CD4-positive, CD25-positive, alpha-beta regulatory T cell (primary cell): ENCODE measurements around the gene C19orf47. TPM values are rescaled to one million over a fixed set of nuclear protein-coding genes. Genes with fewer than 3 reads are reported as not detected.

Source experiments
- ATAC-seq, 2 donors: fragments of 150-1000 bp; cut with Tn5 transposase; one replicate each; pipeline ENCODE4 v1.10.0; 2021; ENCODE audit warnings: low read depth in 2 of 2, moderate number of reproducible peaks in 2 of 2, moderate library complexity in 1 of 2
- DNase-seq, 3 donors: peaks; one replicate each; pipeline versions ENCODE4 v3.0.0 to v3.0.0-alpha.2; 2012 to 2022; ENCODE audit warnings: mixed read lengths in 1 of 3
- H3K27ac ChIP-seq: one replicate; pipeline ENCODE4 v1.7.0; 2013; ENCODE audit warnings: mild to moderate bottlenecking, low read length; ENCODE audit not compliant: insufficient read depth, poor library complexity, severe bottlenecking
- H3K27me3 ChIP-seq: one replicate; pipeline ENCODE4 v1.7.0; 2013; ENCODE audit warnings: low read length; ENCODE audit not compliant: control insufficient read depth, insufficient read depth
- H3K36me3 ChIP-seq: one replicate; pipeline ENCODE4 v1.7.0; 2013; ENCODE audit warnings: mild to moderate bottlenecking, low read length, moderate library complexity; ENCODE audit not compliant: control insufficient read depth, insufficient read depth
- H3K4me1 ChIP-seq: 2 replicates; pipeline ENCODE4 v1.7.0; 2013; ENCODE audit warnings: mild to moderate bottlenecking, low read length; ENCODE audit not compliant: insufficient read depth, control insufficient read depth, poor library complexity, severe bottlenecking
- H3K4me3 ChIP-seq: one replicate; pipeline ENCODE4 v1.7.0; 2013; ENCODE audit warnings: low read depth, mild to moderate bottlenecking, low read length, moderate library complexity
- H3K9me3 ChIP-seq, 2 experiments: 1 replicate in 1 of 2; 2 replicates in 1 of 2; pipeline ENCODE4 v1.7.0; 2013; ENCODE audit warnings: low read length in 2 of 2, mild to moderate bottlenecking in 1 of 2, moderate library complexity in 1 of 2; ENCODE audit not compliant: control insufficient read depth in 2 of 2
- H3K27ac Mint-ChIP-seq, 3 donors: one replicate each; pipeline ENCODE4 v1.8.0; 2020 to 2022; ENCODE audit warnings: mild to moderate bottlenecking in 3 of 3, mixed read lengths in 3 of 3, moderate library complexity in 2 of 3
- H3K27me3 Mint-ChIP-seq: one replicate; pipeline ENCODE4 v1.8.0; 2022; ENCODE audit warnings: mild to moderate bottlenecking, mixed read lengths
- H3K36me3 Mint-ChIP-seq: one replicate; pipeline ENCODE4 v1.8.0; 2020; ENCODE audit warnings: mixed read lengths
- H3K4me1 Mint-ChIP-seq, 4 donors: one replicate each; pipeline ENCODE4 v1.8.0; 2020 to 2022; ENCODE audit warnings: mixed read lengths in 4 of 4, mild to moderate bottlenecking in 1 of 4
- H3K4me3 Mint-ChIP-seq, 4 donors: one replicate each; pipeline ENCODE4 v1.8.0; 2020 to 2022; ENCODE audit warnings: mild to moderate bottlenecking in 4 of 4, mixed read lengths in 4 of 4, moderate library complexity in 3 of 4
- H3K9me3 Mint-ChIP-seq, 7 donors: one replicate each; pipeline ENCODE4 v1.8.0; 2020 to 2022; ENCODE audit warnings: mixed read lengths in 7 of 7, mild to moderate bottlenecking in 3 of 7, moderate library complexity in 2 of 7
- polyA plus RNA-seq, 4 donors: library from polyadenylated mRNA; unstranded; fragments of 300-500 nt; fragmentation: Illumina TruSeq; gene quantifications; one replicate each; pipeline ENCODE4 v1.2.3, GENCODE V29; 2021
- total RNA-seq: library from RNA; stranded (reverse); gene quantifications from one replicate; pipeline ENCODE4 v1.2.3, GENCODE V29; 2022

The C19orf47 gene
- total and polyA plus RNA-seq, 5 donors from 2014 or later = 5.9 to 12.4 (median 6.8) TPM

GRCh38 chr19:40392123-40392522 is 43.9 kb upstream of the C19orf47 start:
- no peak overlapping the region for H3K4me3 Mint-ChIP-seq
- H3K36me3 ChIP-seq = no peaks in the 10 kb centered on the region

DNA sequence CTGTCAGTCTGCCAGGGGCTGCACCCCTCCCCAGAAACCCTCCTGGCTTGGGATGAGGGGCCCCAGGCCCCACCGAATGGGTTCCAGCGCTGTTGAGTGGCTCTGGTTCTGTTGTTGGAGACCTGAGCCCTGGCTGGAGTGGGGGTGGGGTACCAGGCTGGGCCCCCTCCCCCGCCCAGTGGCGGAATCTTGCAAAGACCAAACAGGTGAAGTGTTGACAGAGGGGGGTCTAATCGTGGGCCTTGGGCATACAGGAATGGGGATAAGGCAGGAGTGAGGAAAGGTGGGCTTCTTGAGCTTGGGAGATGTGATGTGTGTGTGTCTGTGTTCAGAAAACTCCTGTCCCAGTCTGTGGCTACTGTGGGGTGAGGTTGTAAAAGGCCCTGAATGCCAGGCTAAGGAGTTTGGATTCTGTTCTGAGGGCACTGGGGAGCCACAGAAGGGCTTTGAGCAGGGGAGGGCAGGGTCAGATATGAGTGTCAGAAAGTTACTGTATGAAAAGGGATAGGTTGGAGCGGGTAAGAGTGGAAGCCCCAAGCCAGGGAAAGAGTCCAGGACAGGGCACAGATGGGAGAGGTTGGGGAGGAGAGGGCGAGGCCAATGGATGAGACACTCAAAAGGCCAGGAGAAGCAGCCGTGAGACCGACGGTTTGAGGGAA is 42.0 kb upstream of the C19orf47 start, which contains the start of gene HIPK4:
HIPK4 (minus strand) TSS at position 98 of the 659 bp plus-strand sequence. CDS start 279 bp downstream, outside the sequence.
- Histone ChIP-seq H3K9me3 (no peaks in the 10 kb centered on the region), H3K4me1 (no peaks in the 10 kb centered on the region), H3K27me3 (no peaks in the 10 kb centered on the region), H3K27ac (no peak within 1 kb of the TSS), H3K36me3 (no peaks in the 10 kb centered on the region), H3K4me3 (no peak within 1 kb of the TSS)
- Mint-ChIP-seq H3K27ac (no peak within 1 kb of the TSS), H3K4me1 (no peaks in the 10 kb centered on the region), H3K27me3 (no peaks in the 10 kb centered on the region), H3K4me3 (peak within 1 kb of the TSS in 1 of 4 donors; percentile 51), H3K36me3 (no peaks in the 10 kb centered on the region), H3K9me3 (no peaks in the 10 kb centered on the region)
- ATAC-seq = no peak
- DNase-seq = no peak

More at GRCh38 chr19:40392123-40392522, 43.9 kb upstream of the C19orf47 start:
- Mint-ChIP-seq H3K27ac (no peak overlapping the region), H3K4me1 (no peaks in the 10 kb centered on the region), H3K9me3 (no peaks in the 10 kb centered on the region), H3K27me3 (no peaks in the 10 kb centered on the region), H3K36me3 (no peaks in the 10 kb centered on the region)
- Histone ChIP-seq H3K4me1 (no peaks in the 10 kb centered on the region), H3K4me3 (no peak overlapping the region), H3K27ac (no peak overlapping the region), H3K27me3 (no peaks in the 10 kb centered on the region), H3K9me3 (no peaks in the 10 kb centered on the region)
- DNase-seq (no peak), ATAC-seq (no peak)

DNA sequence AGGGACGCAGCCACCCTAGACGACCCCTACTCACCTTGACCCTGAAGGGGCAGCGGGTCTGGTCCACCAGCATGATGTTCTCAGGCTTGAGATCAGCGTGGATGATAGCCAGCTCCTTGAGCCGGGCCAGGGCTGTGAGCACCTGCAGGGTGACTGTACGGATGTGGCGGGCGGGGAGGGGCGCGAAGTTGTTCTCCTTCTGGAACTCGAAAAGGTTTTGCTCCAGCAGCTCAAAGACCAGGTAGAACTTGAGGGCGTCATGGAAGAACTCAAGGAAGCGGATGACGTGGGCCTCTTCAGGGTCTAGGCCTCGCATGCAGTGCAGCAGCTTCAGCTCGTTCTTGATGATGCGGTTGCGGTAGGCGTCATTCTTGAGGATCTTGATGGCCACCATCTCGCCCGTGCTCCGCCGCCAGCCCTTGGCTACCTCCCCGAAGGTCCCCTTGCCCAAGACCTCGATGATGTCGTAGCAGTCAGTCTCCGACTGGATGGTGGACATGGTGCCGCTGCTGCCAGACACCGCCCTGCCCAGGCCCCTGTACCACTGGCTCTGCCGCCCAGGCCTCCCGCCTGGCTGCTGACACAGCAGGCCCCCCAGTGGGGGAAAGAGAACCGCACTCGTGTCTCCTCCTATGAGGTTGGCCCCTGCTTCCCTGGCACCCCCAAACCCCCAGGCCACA is 41.3 kb upstream of the C19orf47 start:
- DNase-seq = no peak
- ATAC-seq = no peak
- H3K36me3 ChIP-seq = no peaks in the 10 kb centered on the region
- no peaks in the 10 kb centered on the region for H3K9me3 ChIP-seq
- Mint-ChIP-seq H3K9me3 (no peaks in the 10 kb centered on the region), H3K27me3 (no peaks in the 10 kb centered on the region), H3K4me1 (no peaks in the 10 kb centered on the region), H3K27ac (no peak overlapping the region), H3K4me3 (no peak overlapping the region), H3K36me3 (no peaks in the 10 kb centered on the region)
- H3K27ac ChIP-seq = no peak overlapping the region
- H3K27me3 ChIP-seq = no peaks in the 10 kb centered on the region
- no peak overlapping the region for H3K4me3 ChIP-seq
- H3K4me1 ChIP-seq = no peaks in the 10 kb centered on the region

DNA sequence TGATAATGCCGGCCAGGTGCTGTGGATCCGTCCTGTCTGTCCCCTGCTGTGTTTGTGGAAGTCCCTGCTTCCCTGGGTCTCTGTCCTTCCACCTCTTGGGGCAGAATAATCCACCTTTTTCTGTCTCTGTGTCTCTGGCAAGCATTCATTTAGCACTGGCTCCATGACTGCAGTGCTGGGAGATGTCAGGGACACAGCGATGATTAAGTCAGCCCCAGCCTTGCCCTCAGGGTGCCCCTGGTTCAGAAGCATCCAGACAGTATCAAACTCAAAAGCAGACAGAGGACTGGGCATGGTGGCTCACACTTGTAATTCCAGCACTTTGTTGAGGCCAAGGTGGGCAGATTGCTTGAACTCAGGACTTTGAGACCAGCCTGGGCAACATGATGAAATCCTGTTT is 40.3 kb upstream of the C19orf47 start:
- H3K27ac Mint-ChIP-seq = no peak overlapping the region
- Histone ChIP-seq H3K4me3 (no peak overlapping the region), H3K4me1 (no peaks in the 10 kb centered on the region), H3K9me3 (no peaks in the 10 kb centered on the region), H3K36me3 (no peaks in the 10 kb centered on the region), H3K27me3 (no peaks in the 10 kb centered on the region), H3K27ac (no peak overlapping the region)
- no peak for ATAC-seq
- no peaks in the 10 kb centered on the region for H3K36me3 Mint-ChIP-seq
- H3K9me3 Mint-ChIP-seq = peaks cover 0 to 1% (median 0%) of the 10 kb centered on the region in 7 donors
- no peak overlapping the region for H3K4me3 Mint-ChIP-seq
- H3K27me3 Mint-ChIP-seq = no peaks in the 10 kb centered on the region
- H3K4me1 Mint-ChIP-seq = no peaks in the 10 kb centered on the region
- no peak for DNase-seq

- H3K4me1 Mint-ChIP-seq = no peaks in the 10 kb centered on the region
- Histone ChIP-seq H3K27me3 (no peaks in the 10 kb centered on the region), H3K4me1 (no peaks in the 10 kb centered on the region), H3K27ac (no peak overlapping the region), H3K36me3 (no peaks in the 10 kb centered on the region), H3K9me3 (no peaks in the 10 kb centered on the region), H3K4me3 (no peak overlapping the region)
- DNase-seq (no peak), ATAC-seq (no peak)
- peaks cover 0 to 1% (median 0%) of the 10 kb centered on the region in 7 donors for H3K9me3 Mint-ChIP-seq
- no peaks in the 10 kb centered on the region for H3K36me3 Mint-ChIP-seq
- H3K4me3 Mint-ChIP-seq = no peak overlapping the region
- H3K27me3 Mint-ChIP-seq = no peaks in the 10 kb centered on the region
- H3K27ac Mint-ChIP-seq = no peak overlapping the region
Observed at GRCh38 chr19:40387155-40387554, 39.0 kb upstream of the C19orf47 start.

DNA sequence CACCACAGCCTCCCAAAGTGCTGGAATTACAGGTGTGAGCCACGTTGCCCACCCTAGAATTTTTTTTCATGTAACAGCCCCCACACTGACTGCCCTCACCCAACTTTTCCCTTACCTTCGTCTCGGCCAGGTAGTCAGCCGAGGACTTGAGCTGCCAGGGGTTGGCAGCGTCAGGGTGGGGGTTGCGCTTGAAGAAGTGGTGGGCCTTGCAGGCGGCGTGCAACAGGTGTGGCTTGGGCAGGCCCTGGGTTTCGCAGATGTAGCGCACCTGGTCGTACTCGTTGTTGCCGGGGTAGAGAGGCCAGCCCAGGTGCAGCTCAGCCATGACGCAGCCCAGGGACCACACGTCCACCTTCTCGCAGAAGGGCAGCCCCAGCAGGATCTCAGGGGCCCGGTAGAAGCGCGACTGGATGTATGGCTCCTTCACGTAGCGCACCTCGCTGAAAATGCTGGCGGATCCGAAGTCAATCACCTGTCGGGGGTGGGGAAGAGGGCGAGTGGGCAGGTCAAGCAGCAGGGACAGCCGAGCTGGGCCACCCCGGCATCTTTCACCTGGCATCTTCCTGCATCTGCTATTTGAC is 35.6 kb upstream of the C19orf47 start:
- H3K27ac ChIP-seq = no peak overlapping the region
- no peaks in the 10 kb centered on the region for H3K9me3 ChIP-seq
- Mint-ChIP-seq H3K27ac (no peak overlapping the region), H3K27me3 (no peaks in the 10 kb centered on the region), H3K36me3 (peaks cover 4% of the 10 kb centered on the region), H3K9me3 (peaks cover 0 to 1% (median 0%) of the 10 kb centered on the region in 7 donors), H3K4me1 (no peaks in the 10 kb centered on the region), H3K4me3 (no peak overlapping the region)
- no peaks in the 10 kb centered on the region for H3K27me3 ChIP-seq
- no peak overlapping the region for H3K4me3 ChIP-seq
- no peaks in the 10 kb centered on the region for H3K36me3 ChIP-seq
- ATAC-seq (no peak), DNase-seq (no peak)
- no peaks in the 10 kb centered on the region for H3K4me1 ChIP-seq

- Histone ChIP-seq H3K9me3 (no peaks in the 10 kb centered on the region), H3K4me1 (no peaks in the 10 kb centered on the region), H3K36me3 (no peaks in the 10 kb centered on the region), H3K27ac (no peak overlapping the region), H3K27me3 (no peaks in the 10 kb centered on the region), H3K4me3 (no peak overlapping the region)
- Mint-ChIP-seq H3K27me3 (no peaks in the 10 kb centered on the region), H3K4me3 (no peak overlapping the region), H3K9me3 (peaks cover 0 to 1% (median 0%) of the 10 kb centered on the region in 7 donors), H3K36me3 (peaks cover 4% of the 10 kb centered on the region), H3K4me1 (no peaks in the 10 kb centered on the region), H3K27ac (peak overlapping the region in 1 of 3 donors; percentile 56)
- ATAC-seq = no peak
- no peak for DNase-seq
Observed at GRCh38 chr19:40381321-40381720, 33.1 kb upstream of the C19orf47 start.
